Endothelial cell of umbilical vein (primary cell): Measurements from ENCODE around the gene ARHGAP10. TPM values are rescaled to one million over a fixed set of nuclear protein-coding genes. Genes with fewer than 3 reads are reported as not detected.

Experiments used
- BruUV-seq: library from RNA; stranded (reverse); fragments of 400-500 nt; replicated peaks from 2 replicates; lab custom pipeline; 2021; lab: Mats Ljungman, UMichigan
- CTCF ChIA-PET: fragments of 300-600, 350-600 bp; sonication (Branson Sonifier 250); formaldehyde crosslinking; loops from one replicate; lab custom pipeline; 2021; ENCODE audit warnings: antibody characterized with exemption, inconsistent platforms; lab: Charles Lee
- POLR2A ChIA-PET: fragments of 300-600, 350-600 bp; sonication (Branson Sonifier 250); formaldehyde crosslinking; loops from one replicate; lab custom pipeline; 2021; ENCODE audit warnings: antibody characterized with exemption, inconsistent platforms; lab: Charles Lee
- DNase-seq: peaks from one replicate; pipeline ENCODE4 v3.0.0-alpha.2; 2011; ENCODE audit warnings: low read depth, low spot score
- FAIRE-seq: peaks from 2 replicates; lab custom pipeline; 2011; peaks lifted over from hg19 to GRCh38; lab: Jason Lieb, UNC
- H2AFZ ChIP-seq: 2 replicates; pipeline ENCODE4 v1.6.0; 2012; ENCODE audit warnings: low read depth, low read length, control low read depth, inconsistent platforms
- H3K27ac ChIP-seq: 2 replicates; pipeline ENCODE4 v1.5.1; 2011; ENCODE audit warnings: low read depth, mild to moderate bottlenecking, control low read depth, low read length, moderate library complexity; ENCODE audit not compliant: insufficient read depth
- H3K27me3 ChIP-seq, 2 experiments: 2 replicates each; pipeline versions ENCODE4 v1.6.0 to v1.6.1; 2011; ENCODE audit warnings: low read length in 2 of 2, mixed read lengths in 1 of 2; ENCODE audit not compliant: control insufficient read depth in 2 of 2, insufficient read depth in 2 of 2
- H3K36me3 ChIP-seq, 2 experiments: 2 replicates in 1 of 2; 3 replicates in 1 of 2; pipeline ENCODE4 v1.5.1; 2011; ENCODE audit warnings: low read length in 2 of 2, mild to moderate bottlenecking in 1 of 2, moderate library complexity in 1 of 2; ENCODE audit not compliant: control insufficient read depth in 2 of 2, insufficient read depth in 2 of 2; ENCODE audit errors: extremely low read depth in 1 of 2
- H3K4me1 ChIP-seq: 3 replicates; pipeline ENCODE4 v1.5.1; 2011; ENCODE audit warnings: mild to moderate bottlenecking, low read length; ENCODE audit not compliant: control insufficient read depth, insufficient read depth; ENCODE audit errors: extremely low read depth
- H3K4me2 ChIP-seq: 2 replicates; pipeline ENCODE4 v1.6.1; 2011; ENCODE audit warnings: low read length, control low read depth, mixed read lengths; ENCODE audit not compliant: insufficient read depth
- H3K4me3 ChIP-seq, 3 experiments: fragments of 200-600 bp in 1 of 3; sonication (generic), shearing (Covaris generic) in 1 of 3; replicated peaks in 1 of 3; 2 replicates each; pipeline ENCODE4 v1.5.1; 2011 to 2016; ENCODE audit warnings: control low read depth in 3 of 3, low read length in 3 of 3, mild to moderate bottlenecking in 2 of 3, inconsistent platforms in 1 of 3, low read depth in 1 of 3, moderate library complexity in 1 of 3; ENCODE audit not compliant: insufficient read depth in 1 of 3
- H3K79me2 ChIP-seq: 2 replicates; pipeline ENCODE4 v1.6.0; 2012; ENCODE audit warnings: low read length, inconsistent platforms; ENCODE audit not compliant: control insufficient read depth, insufficient read depth
- H3K9ac ChIP-seq: replicated peaks from 2 replicates; pipeline ENCODE3; 2011; ENCODE audit warnings: low read length, control low read depth; ENCODE audit not compliant: insufficient read depth; ENCODE audit errors: extremely low read depth
- H3K9me1 ChIP-seq: replicated peaks from 3 replicates; pipeline ENCODE4 v1.6.0; 2011; ENCODE audit warnings: mild to moderate bottlenecking, low read length; ENCODE audit not compliant: control insufficient read depth, insufficient read depth; ENCODE audit errors: extremely low read depth
- H3K9me3 ChIP-seq: replicated peaks from 2 replicates; pipeline ENCODE4 v1.5.1; 2012; ENCODE audit warnings: low read length, inconsistent platforms; ENCODE audit not compliant: control insufficient read depth, insufficient read depth
- H4K20me1 ChIP-seq: replicated peaks from 2 replicates; pipeline ENCODE3; 2011; ENCODE audit warnings: mild to moderate bottlenecking, low read length; ENCODE audit not compliant: control insufficient read depth, insufficient read depth; ENCODE audit errors: extremely low read depth
- CTCF ChIP-seq, 2 donors: IDR thresholded peaks; 1 replicate in 1 of 2; 2 replicates in 1 of 2; pipeline ENCODE4 v1.5.1; 2011; ENCODE audit warnings: low read length in 2 of 2, mild to moderate bottlenecking in 2 of 2, moderate library complexity in 2 of 2, control low read depth in 1 of 2, inconsistent platforms in 1 of 2, low read depth in 1 of 2; ENCODE audit not compliant: insufficient read depth in 1 of 2; ENCODE audit errors: extremely low read depth in 1 of 2
- EZH2 ChIP-seq: IDR thresholded peaks from 2 replicates; pipeline ENCODE4 v1.6.1; 2012; ENCODE audit warnings: borderline replicate concordance, low read depth, mild to moderate bottlenecking, moderate library complexity, low read length, inconsistent platforms; ENCODE audit not compliant: severe bottlenecking
- FOS ChIP-seq: IDR thresholded peaks from 2 replicates; pipeline ENCODE4 v1.6.1; 2011; ENCODE audit warnings: mild to moderate bottlenecking, low read length, moderate library complexity, borderline replicate concordance; ENCODE audit not compliant: insufficient read depth
- GATA2 ChIP-seq: IDR thresholded peaks from 2 replicates; pipeline ENCODE4 v1.7.0; 2011; ENCODE audit warnings: low read depth, mild to moderate bottlenecking, moderate library complexity, mixed read lengths, low read length; ENCODE audit not compliant: insufficient read length, insufficient read depth
- JUN ChIP-seq: IDR thresholded peaks from 2 replicates; pipeline ENCODE4 v1.6.1; 2011; ENCODE audit warnings: borderline replicate concordance, low read depth; ENCODE audit not compliant: insufficient read length, insufficient read depth
- MAX ChIP-seq: IDR thresholded peaks from 2 replicates; pipeline ENCODE4 v1.6.1; 2011; ENCODE audit not compliant: insufficient read depth, insufficient read length
- MYC ChIP-seq: IDR thresholded peaks from one replicate; pipeline ENCODE4 v1.6.1; 2011; ENCODE audit warnings: mild to moderate bottlenecking, low read depth, low read length
- POLR2A ChIP-seq: IDR thresholded peaks from 2 replicates; pipeline ENCODE4 v1.6.1; 2012; ENCODE audit warnings: low read depth, mild to moderate bottlenecking, control low read depth, low read length
- POLR2AphosphoS5 ChIP-seq: IDR thresholded peaks from 2 replicates; pipeline ENCODE4 v1.6.1; 2012; ENCODE audit warnings: low read depth, mild to moderate bottlenecking, control low read depth, low read length, moderate library complexity; ENCODE audit not compliant: insufficient read depth
- dilution Hi-C: fragments of 300-500 bp; cut with MboI; formaldehyde crosslinking; loops from one replicate; pipeline ENCODE4 v1.15.0; 2019; ENCODE audit warnings: low sequenced_read_pairs; ENCODE audit not compliant: extremely low pct_ligation_motif_present
- intact Hi-C: fragments of 100-400 bp; cut with micrococcal nuclease; formaldehyde crosslinking; loops from one replicate; pipeline ENCODE4 v1.10.0; 2022
- polyA plus RNA-seq, 4 experiments: library from polyadenylated mRNA; depleted of rRNA in 3 of 4; stranded (reverse) in 3 of 4; unstranded in 1 of 4; fragments of >200 nt; gene quantifications; 2 replicates each; pipeline versions ENCODE4 v1.2.1 to v1.2.3, GENCODE V29; 2011 to 2012; ENCODE audit warnings: missing spikeins in 1 of 4
- total RNA-seq: library from RNA; stranded (reverse); gene quantifications from 2 replicates; pipeline ENCODE4 v1.2.3, GENCODE V29; 2021

ARHGAP10 gene
- total and polyA plus RNA-seq, 2 donors (not counting 3 experiments of a cell fraction or from before 2014, with no cell fraction given): 20.4 to 36.7 TPM

- H3K79me2 ChIP-seq: no peaks in the 10 kb centered on the region
- H3K36me3 ChIP-seq: peaks cover 2 to 3% of the 10 kb centered on the region in 2 experiments
- no peak overlapping the region for H3K4me3 ChIP-seq
- H3K9me3 ChIP-seq: no peaks in the 10 kb centered on the region
- POLR2A ChIA-PET: no interaction called here
- no peaks in the 10 kb centered on the region for H4K20me1 ChIP-seq
- BruUV-seq: no TSS peak
- dilution Hi-C loops: no loop called here
- no peaks in the 10 kb centered on the region for H3K4me1 ChIP-seq
- H3K9ac ChIP-seq: no peak overlapping the region
- H3K4me2 ChIP-seq: no peak overlapping the region
- no peak for DNase-seq
- H3K9me1 ChIP-seq: no peaks in the 10 kb centered on the region
- TF ChIP-seq POLR2A (no peak), JUN (no peak), MYC (no peak), GATA2 (no peak), POLR2AphosphoS5 (no peak), EZH2 (no peak), FOS (no peak), CTCF (IDR thresholded peaks at IDR 0.05; ENCODE audit: extremely low read depth in 1 of 2, insufficient read depth in 1 of 2, low read depth in 1 of 2, low read length in 2 of 2) (no peak), MAX (no peak)
- CTCF ChIA-PET: interaction anchor here (1.3 kb wide), 1 partner anchor 196 kb away, joined by 4 read pairs; no protein-coding TSS in a partner anchor
- no peak overlapping the region for H3K27ac ChIP-seq
- H2AFZ ChIP-seq: no peak overlapping the region
- intact Hi-C loops: no loop called here
- FAIRE-seq: no peak
- H3K27me3 ChIP-seq: no peaks in the 10 kb centered on the region
These were observed 330.5 kb downstream of the ARHGAP10 start for GRCh38 chr4:148062301-148062950.
